H4 (cell line): ENCODE data around the gene GDI1. TPM values are rescaled to one million over a fixed set of nuclear protein-coding genes. Genes with fewer than 3 reads are reported as not detected.

ENCODE experiments used
- DNase-seq: peaks from one replicate; pipeline ENCODE4 v3.0.0-alpha.2; 2015; ENCODE audit warnings: low spot score
- total RNA-seq: library from RNA; depleted of rRNA; stranded (reverse); fragments of >200 nt; shearing (Covaris generic); gene quantifications from 2 replicates; pipeline ENCODE4 v1.2.3, GENCODE V29; 2014

Gene GDI1
- total RNA-seq, 1 experiment from 2014 or later: 62.2 TPM

GRCh38 chrX:154459832-154460231, 22.9 kb downstream of the GDI1 start:
- DNase-seq: no peak

GRCh38 chrX:154460326-154460725, 23.4 kb downstream of the GDI1 start:
- no peak for DNase-seq

- DNase-seq: no peak
These were observed 25.4 kb downstream of the GDI1 start for GRCh38 chrX:154462396-154462795.

- no peak for DNase-seq
These were observed 26.8 kb downstream of the GDI1 start for GRCh38 chrX:154463611-154464220.

- no peak for DNase-seq
These were observed 27.9 kb downstream of the GDI1 start for GRCh38 chrX:154464806-154465365.

GRCh38 chrX:154465601-154466000, 28.6 kb downstream of the GDI1 start:
- no peak for DNase-seq

- DNase-seq: no peak
These were observed 29.1 kb downstream of the GDI1 start for GRCh38 chrX:154466036-154466435.

GRCh38 chrX:154466907-154467306, 30.0 kb downstream of the GDI1 start:
- DNase-seq: no peak

- no peak for DNase-seq
These were observed 30.6 kb downstream of the GDI1 start for GRCh38 chrX:154467556-154467955.

- no peak for DNase-seq
These were observed 31.3 kb downstream of the GDI1 start for GRCh38 chrX:154468217-154468616.

GRCh38 chrX:154469114-154469513, 32.2 kb downstream of the GDI1 start:
- no peak for DNase-seq

GRCh38 chrX:154469880-154470279, 32.9 kb downstream of the GDI1 start:
- no peak for DNase-seq

GRCh38 chrX:154470434-154470833, 33.5 kb downstream of the GDI1 start:
- DNase-seq: no peak

GRCh38 chrX:154470914-154471568, 34.1 kb downstream of the GDI1 start:
- no peak for DNase-seq

- no peak for DNase-seq
These were observed 35.1 kb downstream of the GDI1 start for GRCh38 chrX:154471839-154472684.

- no peak for DNase-seq
These were observed 36.0 kb downstream of the GDI1 start for GRCh38 chrX:154472685-154473632.

GRCh38 chrX:154473683-154474082, 36.7 kb downstream of the GDI1 start:
- no peak for DNase-seq

- no peak for DNase-seq
These were observed 39.9 kb downstream of the GDI1 start for GRCh38 chrX:154476821-154477220.

- no peak for DNase-seq
These were observed 41.0 kb downstream of the GDI1 start for GRCh38 chrX:154477891-154478477.

- peak; percentile 82 for DNase-seq
These were observed 42.0 kb downstream of the GDI1 start, which contains the start of gene LAGE3 for GRCh38 chrX:154478728-154479622. Gene LAGE3, minus strand, starts transcription at chrX:154479281. Its CDS starts 366 bp downstream, at chrX:154478915.
